Pancreas (tissue), 10 donors: Measurements from ENCODE around the gene PDGFA. TPM values are rescaled to one million over a fixed set of nuclear protein-coding genes. Genes with fewer than 3 reads are reported as not detected.

Experiments
- ATAC-seq, 4 donors: fragments of 200-7000 bp; cut with Tn5 transposase; one replicate each; pipeline versions ENCODE4 v1.8.0 to v1.9.1; 2020; ENCODE audit warnings: mild to moderate bottlenecking in 4 of 4, moderate library complexity in 4 of 4
- DNase-seq, 6 donors: peaks; one replicate each; pipeline ENCODE4 v3.0.0-alpha.2; 2020
- FAIRE-seq: peaks from 2 replicates; lab custom pipeline; 2012; peaks lifted over from hg19 to GRCh38; lab: Jason Lieb, UNC
- H3K27ac ChIP-seq, 4 donors: fragments of 200-600 bp; sonication (generic); 1 replicate in 3 of 4; 2 replicates in 1 of 4; pipeline versions ENCODE4 v1.5.0 to v1.8.0; 2020
- H3K27me3 ChIP-seq, 4 donors: fragments of 200-600 bp; one replicate each; pipeline ENCODE4 v1.8.0; 2021
- H3K36me3 ChIP-seq, 3 donors: fragments of 200-600 bp; sonication (generic) in 1 of 3; one replicate each; pipeline versions ENCODE4 v1.5.0 to v1.8.0; 2020 to 2021
- H3K4me1 ChIP-seq, 3 donors: fragments of 200-600 bp; one replicate each; pipeline ENCODE4 v1.8.0; 2021
- H3K4me3 ChIP-seq, 4 donors: fragments of 200-600 bp; sonication (generic) in 2 of 4; one replicate each; pipeline versions ENCODE4 v1.5.0 to v1.8.0; 2020 to 2021
- H3K9me3 ChIP-seq, 4 donors: fragments of 200-600 bp; one replicate each; pipeline ENCODE4 v1.8.0; 2021
- WGBS, 2 donors: extraction: QIAGEN DNeasy Blood & Tissue Kit; methylation state at CpG; one replicate each; pipeline ENCODE4 v1.1.7; 2013; 5-methylcytosine and 5-hydroxymethylcytosine counted together
- intact Hi-C, 3 donors: fragments of 100-400 bp; cut with DNase I; formaldehyde crosslinking; loops; one replicate each; pipeline versions ENCODE4 v1.11.1 to v1.14.2; 2022
- polyA plus RNA-seq, 2 donors: library from polyadenylated mRNA; stranded (reverse); fragments of 200-250 nt; gene quantifications; one replicate each; pipeline ENCODE4 v1.2.3, GENCODE V29; 2013
- total RNA-seq, 6 donors: library from RNA; stranded (reverse); fragmentation: NEBNext Ultra II Directional in 4 of 6; extraction: Animal tissue kit (Norgen Biotek cat#: 25700) in 4 of 6; gene quantifications; one replicate each; pipeline versions ENCODE4 v1.2.1 to v1.2.4, GENCODE V29; 2021 to 2023
- TF ChIP-seq, protein P1 (sequence below), 4 donors: fragments of 200-600 bp; sonication (generic) in 3 of 4; IDR thresholded peaks; one replicate each; pipeline versions ENCODE4 v1.5.0 to v1.8.0; 2021; ENCODE audit warnings: antibody characterized with exemption in 4 of 4
- donor health status: healthy with polysubstance abuse.
- donor health status: DM: no; HTN: no; CAD: no; lungs with moderate emphysema.
- donor health status: DM: no; HTN: no; CAD: no.
- donor health status: control.
- donor health status: control.
- donor health status: Bipolar disorder and iron deficiency.
- donor health status: DM: yes; HTN: yes; CAD: no.
- donor health status: DM: no; HTN: no; CAD: no.
- donor health status: DM: no; HTN: no; CAD: no.
- donor health status: DM: yes; HTN: yes; CAD: no.

Gene PDGFA
- total and polyA plus RNA-seq, 8 donors: 53.3 to 175 (median 65.6) TPM

DNA sequence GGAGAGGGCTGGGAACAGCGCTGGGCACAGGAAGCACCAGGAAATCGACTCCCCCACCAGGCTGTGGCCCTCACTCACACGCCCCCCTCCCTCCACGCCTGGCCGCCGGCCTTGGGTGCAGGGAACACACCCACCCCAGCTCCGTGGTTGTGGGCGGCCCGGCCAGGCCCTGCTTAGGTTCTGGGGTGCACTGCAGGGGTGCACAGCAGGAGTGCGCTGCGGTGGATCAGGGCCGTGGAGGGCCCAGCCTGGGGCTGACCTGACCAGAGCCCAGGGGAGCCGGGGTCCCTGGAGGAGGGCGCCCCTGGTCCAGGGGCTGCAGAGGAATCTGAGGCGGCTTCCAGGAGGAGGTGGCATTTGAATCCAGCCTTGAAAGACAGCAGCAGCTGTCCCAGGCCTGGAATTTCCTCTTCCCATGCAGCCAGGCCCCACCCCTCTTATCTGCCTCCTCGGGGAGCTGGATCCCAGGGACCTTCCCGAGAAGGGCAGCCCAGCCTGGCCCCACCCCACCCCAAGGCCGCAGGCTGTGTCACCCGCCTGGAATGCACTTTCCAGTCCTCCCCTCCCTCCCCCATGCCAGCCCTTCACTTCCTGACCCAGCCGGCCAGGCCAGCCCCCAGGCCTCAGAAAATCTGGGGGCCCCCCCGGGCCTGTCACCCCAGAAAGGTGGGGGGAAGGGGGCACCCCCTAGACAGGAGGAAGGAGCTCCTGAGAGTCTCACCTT lies 18.4 kb upstream of the PDGFA start:
- no peak for FAIRE-seq
- H3K36me3 ChIP-seq: no peaks in the 10 kb centered on the region
- intact Hi-C loops: no loop called here

DNA sequence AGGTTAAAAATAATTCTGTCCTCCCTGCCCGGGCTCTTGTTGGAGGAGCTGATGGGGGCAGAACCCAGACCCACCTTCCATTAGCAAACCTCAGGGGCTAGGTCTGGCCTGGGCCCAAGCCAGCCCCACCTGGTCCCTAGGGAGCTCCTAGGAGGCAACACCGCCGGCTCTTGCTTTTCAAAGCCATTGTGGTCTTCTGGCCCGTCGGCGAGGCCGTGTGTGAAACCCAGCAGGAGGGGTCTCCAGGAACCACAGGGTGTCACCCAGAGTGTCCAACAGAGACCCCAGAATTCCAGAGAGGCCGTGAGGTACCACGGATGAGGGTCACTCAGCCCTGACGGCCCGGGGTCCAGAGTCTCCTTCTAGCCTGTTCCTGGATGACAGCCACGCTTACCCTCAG lies 16.6 kb upstream of the PDGFA start:
- no peak overlapping the region for H3K27ac ChIP-seq
- TF ChIP-seq, protein P1, sequence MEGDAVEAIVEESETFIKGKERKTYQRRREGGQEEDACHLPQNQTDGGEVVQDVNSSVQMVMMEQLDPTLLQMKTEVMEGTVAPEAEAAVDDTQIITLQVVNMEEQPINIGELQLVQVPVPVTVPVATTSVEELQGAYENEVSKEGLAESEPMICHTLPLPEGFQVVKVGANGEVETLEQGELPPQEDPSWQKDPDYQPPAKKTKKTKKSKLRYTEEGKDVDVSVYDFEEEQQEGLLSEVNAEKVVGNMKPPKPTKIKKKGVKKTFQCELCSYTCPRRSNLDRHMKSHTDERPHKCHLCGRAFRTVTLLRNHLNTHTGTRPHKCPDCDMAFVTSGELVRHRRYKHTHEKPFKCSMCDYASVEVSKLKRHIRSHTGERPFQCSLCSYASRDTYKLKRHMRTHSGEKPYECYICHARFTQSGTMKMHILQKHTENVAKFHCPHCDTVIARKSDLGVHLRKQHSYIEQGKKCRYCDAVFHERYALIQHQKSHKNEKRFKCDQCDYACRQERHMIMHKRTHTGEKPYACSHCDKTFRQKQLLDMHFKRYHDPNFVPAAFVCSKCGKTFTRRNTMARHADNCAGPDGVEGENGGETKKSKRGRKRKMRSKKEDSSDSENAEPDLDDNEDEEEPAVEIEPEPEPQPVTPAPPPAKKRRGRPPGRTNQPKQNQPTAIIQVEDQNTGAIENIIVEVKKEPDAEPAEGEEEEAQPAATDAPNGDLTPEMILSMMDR (IDR thresholded peaks at IDR 0.05): no peak
- DNase-seq (peak in 2 of 6 donors; percentile 28 to 72), FAIRE-seq (no peak), ATAC-seq (no peak)
- H3K27me3 ChIP-seq: no peaks in the 10 kb centered on the region
- H3K4me3 ChIP-seq: no peak overlapping the region
- no peaks in the 10 kb centered on the region for H3K36me3 ChIP-seq
- intact Hi-C loops: no loop called here
- no peaks in the 10 kb centered on the region for H3K9me3 ChIP-seq
- peaks cover 4 to 13% (median 10%) of the 10 kb centered on the region in 3 donors for H3K4me1 ChIP-seq
- WGBS, 2 donors: 93 to 95% methylated on average over 12 of the region's 12 CpGs

More for the DNA sequence above, 18.4 kb upstream of the PDGFA start:
- H3K27me3 ChIP-seq: no peaks in the 10 kb centered on the region
- TF ChIP-seq, protein P1 (IDR thresholded peaks at IDR 0.05): no peak
- WGBS, 2 donors: 43 to 49% methylated on average over 19 to 21 of the region's 21 CpGs
- peak; percentile 81 to 91 (median 85) for DNase-seq
- H3K4me1 ChIP-seq: peaks cover 4 to 13% (median 10%) of the 10 kb centered on the region in 3 donors
- peak overlapping the region; percentile 67 to 72 (median 69) for H3K27ac ChIP-seq
- H3K9me3 ChIP-seq: no peaks in the 10 kb centered on the region
- no peak overlapping the region for H3K4me3 ChIP-seq
- ATAC-seq: peak; percentile 82 to 91 (median 88)

DNA sequence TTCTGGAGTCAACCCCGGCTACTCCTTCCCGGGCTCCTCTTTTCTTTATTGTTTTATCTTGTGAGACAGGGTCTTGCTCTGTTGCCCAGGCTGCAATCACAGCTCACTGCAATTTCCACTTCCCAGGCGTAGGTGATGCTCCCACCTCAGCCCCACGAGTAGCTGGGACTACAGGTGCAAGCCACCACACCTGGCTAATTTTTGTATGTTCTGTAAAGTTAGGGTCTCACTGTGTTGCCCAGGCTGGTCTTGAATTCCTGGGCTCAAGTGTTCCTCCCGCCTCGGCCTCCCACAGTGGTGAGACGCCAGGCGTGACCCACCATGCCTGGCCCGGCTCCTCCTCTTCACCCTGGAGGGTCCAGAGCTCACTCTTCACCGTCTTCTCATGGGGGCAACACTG lies 15.3 kb upstream of the PDGFA start:
- H3K9me3 ChIP-seq: no peaks in the 10 kb centered on the region
- no peaks in the 10 kb centered on the region for H3K36me3 ChIP-seq
- TF ChIP-seq, protein P1 (IDR thresholded peaks at IDR 0.05): no peak
- intact Hi-C loops: no loop called here
- H3K4me1 ChIP-seq: peaks cover 4 to 13% (median 10%) of the 10 kb centered on the region in 3 donors
- H3K27ac ChIP-seq: no peak overlapping the region
- WGBS, 2 donors: 82 to 97% methylated on average over 10 of the region's 10 CpGs
- FAIRE-seq: no peak
- H3K27me3 ChIP-seq: no peaks in the 10 kb centered on the region
- no peak overlapping the region for H3K4me3 ChIP-seq
- DNase-seq: no peak
- no peak for ATAC-seq

DNA sequence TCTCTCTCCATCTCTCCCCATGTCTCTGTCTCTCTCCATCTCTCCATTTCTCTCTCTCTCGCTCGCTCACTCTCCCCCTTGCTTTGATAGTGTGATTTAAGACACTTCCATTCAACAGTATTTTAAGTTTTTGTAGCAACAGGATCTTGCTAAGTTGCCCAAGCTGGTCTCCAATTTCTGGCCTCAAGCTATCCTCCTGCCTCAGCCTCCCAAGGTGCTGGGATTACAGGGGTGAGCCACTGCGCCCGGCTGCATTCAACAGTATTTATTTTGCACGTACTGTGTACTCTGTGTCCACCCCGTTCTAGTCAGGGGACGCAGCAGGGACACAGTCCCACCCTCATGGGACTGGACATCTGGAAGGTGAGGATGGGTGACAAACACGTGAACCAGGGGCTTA lies 14.4 kb upstream of the PDGFA start:
- TF ChIP-seq, protein P1 (IDR thresholded peaks at IDR 0.05): no peak
- Histone ChIP-seq H3K27ac (no peak overlapping the region), H3K36me3 (no peaks in the 10 kb centered on the region), H3K4me1 (peaks cover 4 to 10% (median 10%) of the 10 kb centered on the region in 3 donors), H3K4me3 (no peak overlapping the region), H3K27me3 (no peaks in the 10 kb centered on the region), H3K9me3 (no peaks in the 10 kb centered on the region)
- WGBS, 2 donors: 87 to 91% methylated on average over 8 of the region's 8 CpGs
- FAIRE-seq (no peak), ATAC-seq (no peak), DNase-seq (no peak)
- intact Hi-C loops: no loop called here

DNA sequence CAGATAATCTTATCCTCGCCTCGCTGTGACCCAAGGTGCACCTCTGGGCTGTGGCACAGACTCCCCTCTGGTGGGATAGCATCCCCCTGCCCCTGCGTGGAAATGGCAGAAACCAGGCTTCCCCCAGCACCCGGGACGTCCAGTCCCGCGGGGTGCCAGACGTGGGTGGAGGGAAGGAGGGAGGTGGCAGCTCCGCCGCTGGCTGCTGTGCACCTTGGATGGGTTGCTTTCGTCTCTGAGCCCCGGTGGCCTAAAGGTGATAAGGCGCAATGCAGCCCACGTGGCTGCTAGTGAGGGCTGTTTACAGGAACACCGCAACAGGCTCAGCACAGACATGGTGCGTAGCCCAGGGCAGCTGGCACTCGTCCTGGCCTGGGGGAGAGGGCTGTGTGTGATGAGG lies 13.6 kb upstream of the PDGFA start:
- ATAC-seq (no peak), FAIRE-seq (no peak), DNase-seq (peak in 2 of 6 donors; percentile 29 to 58)
- intact Hi-C loops: no loop called here
- no peaks in the 10 kb centered on the region for H3K27me3 ChIP-seq
- no peaks in the 10 kb centered on the region for H3K36me3 ChIP-seq
- peaks cover 4 to 7% (median 5%) of the 10 kb centered on the region in 3 donors for H3K4me1 ChIP-seq
- 61 to 70% methylated on average over 17 of the region's 17 CpGs for WGBS, 2 donors
- TF ChIP-seq, protein P1 (IDR thresholded peaks at IDR 0.05): no peak
- H3K4me3 ChIP-seq: no peak overlapping the region
- no peaks in the 10 kb centered on the region for H3K9me3 ChIP-seq
- no peak overlapping the region for H3K27ac ChIP-seq
